Duodenal mucosa (tissue), 2 donors: ENCODE results near the gene MDFI.
A peak's percentile ranks its signal among the peaks of the same experiment; 100 is the strongest.

Experiments
- H3K27ac ChIP-seq: one replicate; pipeline ENCODE4 v1.7.0; 2013; ENCODE audit warnings: low read depth, low read length
- H3K27me3 ChIP-seq, 2 donors: one replicate each; pipeline ENCODE4 v1.7.0; 2013; ENCODE audit warnings: low read length in 2 of 2, control low read depth in 1 of 2; ENCODE audit not compliant: insufficient read depth in 2 of 2, control insufficient read depth in 1 of 2
- H3K36me3 ChIP-seq, 2 donors: one replicate each; pipeline ENCODE4 v1.7.0; 2013; ENCODE audit warnings: low read length in 2 of 2, control low read depth in 1 of 2; ENCODE audit not compliant: insufficient read depth in 2 of 2, control insufficient read depth in 1 of 2
- H3K4me1 ChIP-seq, 2 donors: one replicate each; pipeline ENCODE4 v1.7.0; 2013; ENCODE audit warnings: low read length in 2 of 2, control low read depth in 1 of 2; ENCODE audit not compliant: insufficient read depth in 2 of 2, control insufficient read depth in 1 of 2
- H3K4me3 ChIP-seq, 2 donors: one replicate each; pipeline ENCODE4 v1.7.0; 2013; ENCODE audit warnings: low read length in 2 of 2, low read depth in 1 of 2
- H3K9ac ChIP-seq, 2 donors: one replicate each; pipeline ENCODE4 v1.7.0; 2013; ENCODE audit warnings: low read length in 2 of 2, low read depth in 1 of 2
- H3K9me3 ChIP-seq, 2 donors: one replicate each; pipeline ENCODE4 v1.7.0; 2013; ENCODE audit warnings: low read length in 2 of 2, control low read depth in 1 of 2; ENCODE audit not compliant: control insufficient read depth in 1 of 2

The MDFI gene

DNA sequence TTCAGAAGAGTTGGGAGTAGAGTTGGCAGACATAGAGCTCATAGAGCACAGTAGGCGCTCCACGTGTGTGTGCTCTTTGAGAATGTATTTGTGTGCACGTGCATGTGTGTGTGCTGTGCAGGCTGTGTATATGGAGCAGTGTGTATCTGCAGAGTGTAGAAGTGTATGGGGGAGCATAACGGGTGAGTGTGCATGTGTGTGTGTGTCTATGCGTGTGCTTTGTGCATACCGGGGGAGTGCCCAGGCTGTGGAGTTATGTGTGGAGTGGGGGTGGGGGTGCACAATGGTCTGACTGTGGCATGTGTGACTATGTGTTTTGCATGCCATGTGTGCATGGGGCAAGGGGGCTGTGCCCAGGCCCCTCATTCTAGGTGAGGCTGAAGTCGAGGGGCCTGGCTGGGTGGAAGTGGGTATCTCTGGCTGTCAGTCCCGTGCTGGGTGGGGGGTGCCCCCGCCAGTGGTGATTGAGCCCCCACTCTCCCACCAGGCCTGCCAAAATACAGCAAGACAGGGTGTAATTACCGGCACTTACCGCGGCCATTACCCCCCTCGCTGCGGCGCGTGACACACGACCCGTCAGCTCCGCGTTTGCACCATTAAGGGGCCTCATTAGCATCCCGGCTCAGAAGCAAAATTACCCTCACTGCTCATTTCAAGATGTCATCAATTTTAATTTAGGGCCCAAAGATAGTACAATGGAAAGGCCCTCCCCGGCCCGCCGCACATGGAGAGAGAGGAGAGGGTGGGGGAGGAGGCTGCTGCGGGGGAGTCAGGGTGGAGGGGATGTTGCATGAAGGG lies 39.1 kb downstream of the MDFI start:
- no peak overlapping the region for H3K4me3 ChIP-seq
- H3K27me3 ChIP-seq: peaks cover 0 to 6% of the 10 kb centered on the region in 2 donors

DNA sequence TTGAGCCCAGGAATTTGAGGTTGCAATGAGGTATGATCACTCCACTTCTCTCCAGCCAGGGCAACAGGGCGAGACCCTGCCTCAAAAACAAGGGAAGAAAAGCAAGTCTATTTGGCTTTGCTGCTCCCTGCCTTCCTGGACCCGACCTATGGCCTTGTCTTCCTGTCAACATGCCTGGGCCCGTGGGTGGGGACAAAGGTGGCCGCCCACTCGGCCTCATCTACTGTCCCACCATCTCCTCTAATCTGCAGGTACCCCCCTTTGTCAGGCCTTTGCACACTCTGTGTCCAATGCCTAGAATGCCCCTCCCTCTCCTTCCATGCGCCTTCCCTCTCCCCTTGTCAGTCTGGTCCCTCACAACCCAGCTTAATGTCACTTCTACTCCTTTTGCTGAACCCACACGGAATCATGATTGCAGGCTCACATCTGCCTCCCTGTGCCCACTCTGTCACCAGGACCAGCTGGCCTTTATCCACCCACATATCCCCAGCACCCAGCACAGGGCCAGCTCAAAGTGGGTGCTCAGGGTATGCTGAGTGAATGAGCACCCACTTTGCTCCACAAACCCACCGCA lies 40.3 kb downstream of the MDFI start:
- Histone ChIP-seq H3K27ac (no peak overlapping the region), H3K36me3 (no peaks in the 10 kb centered on the region), H3K9me3 (no peaks in the 10 kb centered on the region), H3K27me3 (peaks cover 0 to 6% of the 10 kb centered on the region in 2 donors), H3K4me3 (no peak overlapping the region), H3K4me1 (peaks cover 0 to 10% of the 10 kb centered on the region in 2 donors), H3K9ac (no peak overlapping the region)

More for the DNA sequence above, 39.1 kb downstream of the MDFI start:
- no peaks in the 10 kb centered on the region for H3K4me1 ChIP-seq
- H3K27ac ChIP-seq: no peak overlapping the region
- H3K9me3 ChIP-seq: no peaks in the 10 kb centered on the region
- H3K9ac ChIP-seq: no peak overlapping the region
- no peaks in the 10 kb centered on the region for H3K36me3 ChIP-seq

DNA sequence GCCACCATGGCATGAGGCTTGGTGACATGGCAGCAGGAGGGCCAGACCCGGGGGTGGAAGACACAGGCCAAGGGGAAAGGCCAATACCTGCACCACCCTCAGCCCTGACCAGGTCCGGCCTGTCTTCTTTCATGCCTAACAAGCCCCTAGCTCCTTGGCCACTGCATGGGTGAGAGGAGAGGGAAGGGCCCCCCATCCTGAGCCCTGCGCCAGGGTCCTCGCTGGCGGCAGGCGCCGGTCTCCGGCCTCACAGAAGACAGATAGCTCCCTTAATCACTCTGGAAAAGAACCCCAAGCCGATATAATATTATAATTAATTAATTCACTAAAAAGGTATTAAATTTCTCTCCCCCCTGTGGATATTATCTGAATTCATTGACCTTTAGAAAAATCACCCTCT lies 41.4 kb downstream of the MDFI start:
- H3K9me3 ChIP-seq: no peaks in the 10 kb centered on the region
- peaks cover 0 to 10% of the 10 kb centered on the region in 2 donors for H3K4me1 ChIP-seq
- no peak overlapping the region for H3K27ac ChIP-seq
- H3K27me3 ChIP-seq: peaks cover 0 to 6% of the 10 kb centered on the region in 2 donors
- H3K9ac ChIP-seq: no peak overlapping the region
- no peak overlapping the region for H3K4me3 ChIP-seq
- no peaks in the 10 kb centered on the region for H3K36me3 ChIP-seq

DNA sequence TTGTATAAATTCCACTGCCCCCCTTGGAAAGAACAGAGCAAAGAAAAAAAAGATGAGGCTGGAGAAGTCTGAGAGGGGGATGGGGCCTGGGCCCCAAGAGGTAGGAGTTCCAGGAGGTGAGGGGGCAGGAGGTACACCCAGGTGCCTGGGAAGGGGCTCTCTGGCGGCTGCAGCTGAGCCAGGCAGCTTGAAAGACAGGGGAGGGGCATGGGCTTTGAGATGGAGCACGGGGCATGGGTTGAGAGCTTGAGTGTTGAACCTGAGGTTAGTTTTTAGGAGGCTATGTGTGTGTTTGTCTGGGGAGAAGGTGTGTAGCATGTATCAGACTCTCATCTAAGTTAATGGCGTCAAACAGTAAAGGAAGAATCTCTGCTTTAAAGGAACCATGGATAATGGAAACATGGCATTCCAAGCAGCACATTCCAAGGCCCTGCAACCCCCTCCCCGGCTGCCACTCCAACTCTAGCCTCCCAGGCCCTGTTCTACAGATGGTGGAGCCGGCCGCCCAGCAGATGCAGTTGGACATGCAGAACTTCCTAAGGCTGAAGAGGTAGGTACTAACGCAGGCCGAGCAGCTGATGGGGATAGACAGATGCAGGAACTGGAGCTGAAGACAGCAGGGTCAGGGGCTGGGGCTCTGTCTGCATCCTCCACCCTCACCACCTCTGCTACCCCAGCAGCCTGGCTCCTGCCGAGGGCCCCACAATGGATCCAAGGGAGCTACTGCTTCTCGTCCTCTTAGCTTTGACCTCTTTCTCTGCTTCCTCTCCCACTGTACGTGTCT lies 42.1 kb downstream of the MDFI start:
- no peak overlapping the region for H3K4me3 ChIP-seq
- no peak overlapping the region for H3K27ac ChIP-seq
- peaks cover 0 to 10% of the 10 kb centered on the region in 2 donors for H3K4me1 ChIP-seq
- H3K9ac ChIP-seq: no peak overlapping the region
- peaks cover 1 to 2% of the 10 kb centered on the region in 2 donors for H3K36me3 ChIP-seq
- H3K27me3 ChIP-seq: peaks cover 0 to 6% of the 10 kb centered on the region in 2 donors
- H3K9me3 ChIP-seq: no peaks in the 10 kb centered on the region

DNA sequence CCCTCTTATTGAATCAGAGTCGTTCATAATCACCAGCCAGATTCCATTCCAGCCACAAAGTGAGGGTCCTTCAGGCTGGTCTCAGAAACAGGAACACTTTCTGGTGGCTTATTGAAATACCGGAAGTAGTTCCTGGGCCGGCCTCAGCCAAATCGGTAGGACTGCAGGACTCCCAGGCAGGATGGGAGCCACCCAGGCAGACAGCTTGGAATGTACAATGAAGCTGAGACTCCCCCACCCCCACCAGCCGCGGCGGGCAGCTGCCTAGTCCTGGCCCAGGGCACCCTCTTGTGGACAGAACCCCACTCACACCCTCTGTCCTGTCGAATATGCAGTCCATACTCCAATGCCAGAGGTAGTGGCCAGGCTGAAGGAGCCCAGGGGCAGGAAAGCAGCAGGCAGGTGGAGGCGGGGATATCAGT lies 43.8 kb downstream of the MDFI start:
- H3K9ac ChIP-seq: no peak overlapping the region

DNA sequence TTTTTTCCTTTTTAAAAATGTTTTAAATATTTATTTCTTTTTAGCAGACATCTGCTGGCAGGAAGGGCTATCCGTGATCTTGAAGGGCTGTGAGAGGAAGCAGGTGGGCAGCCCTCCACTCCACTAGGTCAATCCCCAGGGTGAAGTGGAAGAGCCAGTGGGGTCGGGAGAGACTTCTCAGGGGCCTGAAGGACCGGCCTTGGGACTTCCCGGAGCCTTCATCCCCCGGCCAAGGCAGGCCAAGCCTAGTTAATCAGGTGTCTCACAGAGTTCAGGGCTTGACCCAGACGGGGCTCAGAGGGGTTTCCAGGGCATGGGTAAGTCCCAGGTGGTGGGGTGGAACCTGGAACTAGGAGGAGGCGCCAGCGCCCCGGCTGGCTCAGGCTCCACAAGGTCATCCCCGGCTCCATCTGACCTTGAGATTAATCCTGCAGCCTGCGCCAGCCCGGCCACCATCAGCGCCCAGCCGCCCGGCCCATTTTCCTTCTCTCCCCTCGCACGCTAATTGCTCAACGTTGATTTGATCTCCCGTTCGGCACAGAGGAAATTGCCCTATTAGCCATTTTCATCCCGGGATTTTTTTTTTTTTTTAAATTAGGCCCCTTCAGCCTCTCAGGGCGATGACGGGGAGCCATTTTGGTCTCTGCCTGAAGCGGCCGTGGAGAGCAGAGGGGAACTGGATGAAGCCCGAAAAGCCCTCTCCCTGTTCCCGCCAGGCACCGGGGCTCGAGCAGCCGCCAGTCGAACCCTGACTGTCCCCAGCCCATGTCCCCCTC lies 44.4 kb downstream of the MDFI start:
- Histone ChIP-seq H3K9ac (peak overlapping the region; percentile 51 to 63), H3K27ac (no peak overlapping the region), H3K27me3 (no peaks in the 10 kb centered on the region), H3K36me3 (peaks cover 10 to 21% of the 10 kb centered on the region in 2 donors), H3K9me3 (no peaks in the 10 kb centered on the region), H3K4me3 (peak overlapping the region; percentile 61 to 63), H3K4me1 (peaks cover 6 to 10% of the 10 kb centered on the region in 2 donors)

More for the DNA sequence above, 43.8 kb downstream of the MDFI start:
- Histone ChIP-seq H3K4me1 (peaks cover 0 to 10% of the 10 kb centered on the region in 2 donors), H3K27me3 (peaks cover 0 to under 1% of the 10 kb centered on the region in 2 donors), H3K27ac (no peak overlapping the region), H3K36me3 (peaks cover 10 to 16% of the 10 kb centered on the region in 2 donors), H3K4me3 (no peak overlapping the region), H3K9me3 (no peaks in the 10 kb centered on the region)

DNA sequence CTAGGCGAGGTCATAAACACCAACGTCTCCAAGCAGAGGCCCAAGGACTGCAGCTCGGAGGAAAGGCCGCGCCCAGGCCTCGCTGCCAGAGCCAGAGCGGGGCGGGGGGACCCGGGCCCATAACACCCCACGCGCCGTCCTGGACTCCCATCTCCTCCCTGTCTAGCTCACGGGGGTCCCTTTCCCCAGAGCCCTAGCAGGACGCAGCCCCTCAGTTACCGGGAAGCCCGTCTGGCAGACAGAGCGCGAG lies 44.9 kb downstream of the MDFI start:
- Histone ChIP-seq H3K36me3 (peaks cover 10 to 22% of the 10 kb centered on the region in 2 donors), H3K27ac (no peak overlapping the region), H3K9ac (peak overlapping the region; percentile 51 to 63)

DNA sequence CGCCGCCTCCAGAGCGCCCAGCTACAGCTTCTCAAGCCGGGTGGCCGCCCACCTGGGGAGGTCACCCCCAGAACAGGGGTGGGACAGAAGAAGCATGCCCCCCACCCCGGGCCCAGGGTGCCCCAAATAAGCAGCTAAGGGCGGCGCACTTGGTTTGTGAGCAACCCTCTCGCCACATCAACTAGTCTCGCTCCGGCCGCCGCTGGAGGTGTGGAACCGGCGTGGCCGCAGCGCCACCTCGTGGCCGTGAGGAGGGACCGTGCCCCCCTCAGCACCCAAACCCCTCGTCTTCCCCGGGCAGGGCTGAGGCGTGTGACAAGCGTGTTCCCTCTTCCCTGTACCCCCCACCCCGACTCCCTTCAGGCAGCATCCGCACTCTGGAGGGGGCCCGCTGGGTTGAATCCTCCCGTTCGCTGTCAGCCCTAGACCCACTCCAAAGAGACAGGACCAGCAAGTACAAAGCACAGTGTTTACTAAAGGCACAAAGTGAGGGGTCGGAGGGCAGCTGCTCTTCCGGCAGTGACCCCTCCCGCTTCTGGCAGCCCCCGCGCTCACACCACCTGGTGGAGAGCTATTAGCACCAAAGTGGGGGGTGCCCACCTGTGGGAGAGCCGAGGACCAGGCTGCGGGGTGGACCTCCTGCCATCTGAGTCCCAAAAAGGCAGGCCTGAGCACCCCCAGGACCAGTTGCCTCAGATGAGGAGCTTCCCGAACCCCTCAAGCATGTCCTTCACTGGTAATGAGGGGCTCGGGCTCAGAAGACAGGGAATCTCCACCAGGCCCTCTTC lies 45.4 kb downstream of the MDFI start:
- Histone ChIP-seq H3K4me3 (peak overlapping the region; percentile 61 to 63), H3K27ac (no peak overlapping the region), H3K4me1 (peaks cover 8 to 10% of the 10 kb centered on the region in 2 donors), H3K27me3 (no peaks in the 10 kb centered on the region), H3K9me3 (no peaks in the 10 kb centered on the region), H3K9ac (peak overlapping the region; percentile 51 to 63), H3K36me3 (peaks cover 10 to 24% of the 10 kb centered on the region in 2 donors)

More for the DNA sequence above, 44.9 kb downstream of the MDFI start:
- peaks cover 8 to 10% of the 10 kb centered on the region in 2 donors for H3K4me1 ChIP-seq
- H3K9me3 ChIP-seq: no peaks in the 10 kb centered on the region
- H3K4me3 ChIP-seq: peak overlapping the region; percentile 61 to 63
- H3K27me3 ChIP-seq: no peaks in the 10 kb centered on the region
